Astrocyte (in vitro differentiated cells and primary cell): ENCODE measurements around the gene PLEKHM2. TPM values are rescaled to one million over a fixed set of nuclear protein-coding genes. Genes with fewer than 3 reads are reported as not detected.

Experiments used
- DNase-seq: peaks from one replicate; pipeline ENCODE4 v3.0.0-alpha.2; 2010; ENCODE audit warnings: low read depth
- FAIRE-seq: peaks from 2 replicates; lab custom pipeline; 2011; peaks lifted over from hg19 to GRCh38; lab: Jason Lieb, UNC
- H2AFZ ChIP-seq: 2 replicates; pipeline ENCODE4 v1.6.0; 2012; ENCODE audit warnings: low read depth, low read length, inconsistent platforms
- H3K27ac ChIP-seq: 2 replicates; pipeline ENCODE4 v1.5.1; 2011; ENCODE audit warnings: low read depth, low read length, inconsistent platforms
- H3K27me3 ChIP-seq: 2 replicates; pipeline ENCODE4 v1.6.0; 2011; ENCODE audit warnings: low read length, inconsistent platforms; ENCODE audit not compliant: insufficient read depth
- H3K36me3 ChIP-seq: 2 replicates; pipeline ENCODE4 v1.5.1; 2011; ENCODE audit warnings: low read length, inconsistent platforms; ENCODE audit not compliant: insufficient read depth
- H3K4me1 ChIP-seq: 2 replicates; pipeline ENCODE4 v1.5.1; 2011; ENCODE audit warnings: low read length, inconsistent platforms; ENCODE audit not compliant: insufficient read depth
- H3K4me2 ChIP-seq: 2 replicates; pipeline ENCODE4 v1.6.0; 2012; ENCODE audit warnings: low read length, inconsistent platforms
- H3K4me3 ChIP-seq: 2 replicates; pipeline ENCODE4 v1.5.1; 2011; ENCODE audit warnings: low read depth, mild to moderate bottlenecking, low read length, inconsistent platforms; ENCODE audit not compliant: insufficient read depth
- H3K79me2 ChIP-seq: 2 replicates; pipeline ENCODE4 v1.6.0; 2012; ENCODE audit warnings: mild to moderate bottlenecking, low read length, inconsistent platforms; ENCODE audit not compliant: insufficient read depth
- H3K9ac ChIP-seq: 2 replicates; pipeline ENCODE4 v1.6.0; 2012; ENCODE audit warnings: mild to moderate bottlenecking, low read length, inconsistent platforms
- H3K9me3 ChIP-seq: 2 replicates; pipeline ENCODE4 v1.5.1; 2012; ENCODE audit warnings: low read depth, mild to moderate bottlenecking, low read length, inconsistent platforms; ENCODE audit not compliant: insufficient read depth
- H4K20me1 ChIP-seq: 2 replicates; pipeline ENCODE4 v1.6.0; 2012; ENCODE audit warnings: low read length, inconsistent platforms; ENCODE audit not compliant: insufficient read depth
- H3K27ac Mint-ChIP-seq: one replicate; pipeline ENCODE4 v1.8.0; 2021; ENCODE audit warnings: mild to moderate bottlenecking, mixed read lengths; ENCODE audit not compliant: unreplicated experiment
- H3K27me3 Mint-ChIP-seq: one replicate; pipeline ENCODE4 v1.8.0; 2021; ENCODE audit warnings: low read depth, mixed read lengths; ENCODE audit not compliant: unreplicated experiment
- H3K36me3 Mint-ChIP-seq: one replicate; pipeline ENCODE4 v1.8.0; 2021; ENCODE audit warnings: low read depth, mixed read lengths; ENCODE audit not compliant: unreplicated experiment
- H3K4me1 Mint-ChIP-seq: one replicate; pipeline ENCODE4 v1.8.0; 2021; ENCODE audit warnings: low read depth, mixed read lengths; ENCODE audit not compliant: unreplicated experiment
- H3K4me3 Mint-ChIP-seq: one replicate; pipeline ENCODE4 v1.8.0; 2021; ENCODE audit warnings: mild to moderate bottlenecking, moderate library complexity, mixed read lengths; ENCODE audit not compliant: unreplicated experiment
- H3K9me3 Mint-ChIP-seq: one replicate; pipeline ENCODE4 v1.8.0; 2021; ENCODE audit warnings: mild to moderate bottlenecking, mixed read lengths; ENCODE audit not compliant: unreplicated experiment
- EZH2 ChIP-seq: IDR thresholded peaks from 2 replicates; pipeline ENCODE4 v1.6.1; 2012; ENCODE audit warnings: mild to moderate bottlenecking, low read length, inconsistent platforms; ENCODE audit not compliant: insufficient read depth
- total RNA-seq: library from RNA; stranded (reverse); gene quantifications from 2 replicates; pipeline ENCODE4 v1.2.1, GENCODE V29; 2021
- TF ChIP-seq, protein P1 (sequence below): IDR thresholded peaks from 2 replicates; pipeline ENCODE4 v1.5.1; 2011; ENCODE audit warnings: low read depth, mild to moderate bottlenecking, inconsistent platforms, low read length, moderate library complexity; ENCODE audit not compliant: insufficient read depth

The PLEKHM2 gene
- total RNA-seq, 1 donor from 2014 or later = 48.3 TPM

DNA sequence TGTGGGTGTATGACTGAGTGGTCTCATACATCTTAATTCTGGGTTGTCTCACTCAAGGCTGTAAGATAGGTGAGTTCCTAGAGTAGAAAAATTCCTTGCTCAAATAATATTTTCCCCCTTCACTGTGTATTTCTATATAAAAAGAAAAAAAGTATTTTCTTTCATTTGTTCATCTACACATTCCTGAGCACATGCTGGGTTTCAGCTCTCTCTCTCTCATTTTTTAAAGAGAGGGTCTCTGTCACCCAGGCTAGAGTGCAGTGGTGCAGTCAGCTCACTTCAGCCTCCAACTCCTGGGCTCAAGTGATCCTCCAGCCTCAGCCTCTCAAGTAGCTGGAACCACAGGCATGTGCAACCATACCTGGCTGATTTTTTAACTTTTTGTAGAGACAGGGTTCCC, 44.9 kb upstream of the PLEKHM2 start:
- no peaks in the 10 kb centered on the region for H3K9me3 ChIP-seq
- peaks cover 4% of the 10 kb centered on the region for H3K4me1 ChIP-seq
- no peak overlapping the region for H3K4me2 ChIP-seq
- Mint-ChIP-seq H3K27ac (no peak overlapping the region), H3K36me3 (peaks cover 27% of the 10 kb centered on the region), H3K4me3 (no peak overlapping the region), H3K9me3 (no peaks in the 10 kb centered on the region), H3K4me1 (peaks cover 3% of the 10 kb centered on the region), H3K27me3 (no peaks in the 10 kb centered on the region)
- DNase-seq (no peak), FAIRE-seq (no peak)
- no peaks in the 10 kb centered on the region for H3K79me2 ChIP-seq
- no peak overlapping the region for H3K9ac ChIP-seq
- TF ChIP-seq EZH2 = no peak
- TF ChIP-seq, protein P1, sequence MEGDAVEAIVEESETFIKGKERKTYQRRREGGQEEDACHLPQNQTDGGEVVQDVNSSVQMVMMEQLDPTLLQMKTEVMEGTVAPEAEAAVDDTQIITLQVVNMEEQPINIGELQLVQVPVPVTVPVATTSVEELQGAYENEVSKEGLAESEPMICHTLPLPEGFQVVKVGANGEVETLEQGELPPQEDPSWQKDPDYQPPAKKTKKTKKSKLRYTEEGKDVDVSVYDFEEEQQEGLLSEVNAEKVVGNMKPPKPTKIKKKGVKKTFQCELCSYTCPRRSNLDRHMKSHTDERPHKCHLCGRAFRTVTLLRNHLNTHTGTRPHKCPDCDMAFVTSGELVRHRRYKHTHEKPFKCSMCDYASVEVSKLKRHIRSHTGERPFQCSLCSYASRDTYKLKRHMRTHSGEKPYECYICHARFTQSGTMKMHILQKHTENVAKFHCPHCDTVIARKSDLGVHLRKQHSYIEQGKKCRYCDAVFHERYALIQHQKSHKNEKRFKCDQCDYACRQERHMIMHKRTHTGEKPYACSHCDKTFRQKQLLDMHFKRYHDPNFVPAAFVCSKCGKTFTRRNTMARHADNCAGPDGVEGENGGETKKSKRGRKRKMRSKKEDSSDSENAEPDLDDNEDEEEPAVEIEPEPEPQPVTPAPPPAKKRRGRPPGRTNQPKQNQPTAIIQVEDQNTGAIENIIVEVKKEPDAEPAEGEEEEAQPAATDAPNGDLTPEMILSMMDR = no peak
- no peak overlapping the region for H3K4me3 ChIP-seq
- no peak overlapping the region for H3K27ac ChIP-seq
- no peak overlapping the region for H2AFZ ChIP-seq
- no peaks in the 10 kb centered on the region for H3K27me3 ChIP-seq
- H4K20me1 ChIP-seq = peaks cover 7% of the 10 kb centered on the region
- peaks cover 45% of the 10 kb centered on the region for H3K36me3 ChIP-seq

DNA sequence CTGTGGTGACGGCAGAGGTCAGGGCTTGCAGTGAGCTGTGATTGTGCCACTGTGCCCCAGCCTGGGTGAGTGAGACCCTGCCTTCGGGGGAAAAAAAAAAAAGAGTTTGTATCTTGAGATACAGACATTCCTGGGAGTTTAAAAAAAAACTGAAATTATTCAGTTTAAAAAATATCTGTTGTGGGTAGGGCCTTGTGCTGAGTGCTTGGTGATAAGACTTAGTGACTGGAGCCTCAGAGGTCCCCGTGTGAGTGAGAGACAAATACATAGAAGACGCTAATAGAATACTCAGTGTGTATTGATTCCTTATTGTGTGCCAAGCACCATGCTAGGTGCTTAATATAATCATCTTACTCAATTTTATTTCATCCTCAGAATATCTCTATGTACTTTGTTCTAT, 44.2 kb upstream of the PLEKHM2 start:
- peaks cover 3% of the 10 kb centered on the region for H3K4me1 Mint-ChIP-seq
- H3K9me3 Mint-ChIP-seq = no peaks in the 10 kb centered on the region
- TF ChIP-seq, protein P1 = no peak
- TF ChIP-seq EZH2 = no peak
- no peak for DNase-seq
- H3K4me2 ChIP-seq = no peak overlapping the region
- no peaks in the 10 kb centered on the region for H3K9me3 ChIP-seq
- no peaks in the 10 kb centered on the region for H3K27me3 Mint-ChIP-seq
- FAIRE-seq = no peak
- H3K27me3 ChIP-seq = no peaks in the 10 kb centered on the region
- H3K27ac Mint-ChIP-seq = no peak overlapping the region
- no peak overlapping the region for H2AFZ ChIP-seq
- peaks cover 29% of the 10 kb centered on the region for H3K36me3 Mint-ChIP-seq
- no peak overlapping the region for H3K4me3 Mint-ChIP-seq
- H3K9ac ChIP-seq = no peak overlapping the region
- no peaks in the 10 kb centered on the region for H3K79me2 ChIP-seq
- H3K27ac ChIP-seq = no peak overlapping the region
- peaks cover 41% of the 10 kb centered on the region for H3K36me3 ChIP-seq
- H4K20me1 ChIP-seq = peaks cover 8% of the 10 kb centered on the region
- no peak overlapping the region for H3K4me3 ChIP-seq
- peaks cover 4% of the 10 kb centered on the region for H3K4me1 ChIP-seq

DNA sequence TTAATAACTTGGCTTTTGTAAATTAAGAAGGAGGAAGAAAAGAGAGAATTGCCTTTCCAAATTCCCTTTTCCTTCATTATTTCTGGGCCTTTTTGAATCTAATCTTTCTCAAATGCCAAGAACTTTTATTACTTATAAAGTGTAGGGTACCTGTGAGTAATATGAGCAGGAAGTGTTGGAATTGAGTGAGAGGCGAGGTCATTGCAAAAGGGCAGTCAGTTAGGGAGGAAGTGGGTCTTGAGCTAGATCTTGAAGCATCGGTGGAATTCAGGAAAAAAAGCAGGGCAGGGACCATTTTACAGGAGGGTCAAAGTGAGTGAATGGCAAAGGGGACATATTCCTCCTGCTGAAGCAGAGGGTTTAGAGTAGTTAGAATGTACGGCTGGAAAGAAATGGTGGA, 43.5 kb upstream of the PLEKHM2 start:
- H3K27me3 Mint-ChIP-seq = no peaks in the 10 kb centered on the region
- H3K36me3 ChIP-seq = peaks cover 38% of the 10 kb centered on the region
- H3K36me3 Mint-ChIP-seq = peaks cover 31% of the 10 kb centered on the region
- TF ChIP-seq, protein P1 = no peak
- no peak for TF ChIP-seq EZH2
- H3K4me3 ChIP-seq = no peak overlapping the region
- no peaks in the 10 kb centered on the region for H3K27me3 ChIP-seq
- no peaks in the 10 kb centered on the region for H3K9me3 Mint-ChIP-seq
- no peaks in the 10 kb centered on the region for H3K9me3 ChIP-seq
- H3K4me1 Mint-ChIP-seq = peaks cover 3% of the 10 kb centered on the region
- no peaks in the 10 kb centered on the region for H3K79me2 ChIP-seq
- H4K20me1 ChIP-seq = peaks cover 14% of the 10 kb centered on the region
- peak overlapping the region; percentile 31 for H3K4me2 ChIP-seq
- H3K4me3 Mint-ChIP-seq = peak overlapping the region; percentile 2
- DNase-seq (no peak), FAIRE-seq (no peak)
- no peak overlapping the region for H3K27ac ChIP-seq
- H3K27ac Mint-ChIP-seq = no peak overlapping the region
- no peak overlapping the region for H3K9ac ChIP-seq
- H2AFZ ChIP-seq = no peak overlapping the region
- peaks cover 4% of the 10 kb centered on the region for H3K4me1 ChIP-seq
